ENCODE data around the gene GNPTAB.

The GNPTAB gene

DNA sequence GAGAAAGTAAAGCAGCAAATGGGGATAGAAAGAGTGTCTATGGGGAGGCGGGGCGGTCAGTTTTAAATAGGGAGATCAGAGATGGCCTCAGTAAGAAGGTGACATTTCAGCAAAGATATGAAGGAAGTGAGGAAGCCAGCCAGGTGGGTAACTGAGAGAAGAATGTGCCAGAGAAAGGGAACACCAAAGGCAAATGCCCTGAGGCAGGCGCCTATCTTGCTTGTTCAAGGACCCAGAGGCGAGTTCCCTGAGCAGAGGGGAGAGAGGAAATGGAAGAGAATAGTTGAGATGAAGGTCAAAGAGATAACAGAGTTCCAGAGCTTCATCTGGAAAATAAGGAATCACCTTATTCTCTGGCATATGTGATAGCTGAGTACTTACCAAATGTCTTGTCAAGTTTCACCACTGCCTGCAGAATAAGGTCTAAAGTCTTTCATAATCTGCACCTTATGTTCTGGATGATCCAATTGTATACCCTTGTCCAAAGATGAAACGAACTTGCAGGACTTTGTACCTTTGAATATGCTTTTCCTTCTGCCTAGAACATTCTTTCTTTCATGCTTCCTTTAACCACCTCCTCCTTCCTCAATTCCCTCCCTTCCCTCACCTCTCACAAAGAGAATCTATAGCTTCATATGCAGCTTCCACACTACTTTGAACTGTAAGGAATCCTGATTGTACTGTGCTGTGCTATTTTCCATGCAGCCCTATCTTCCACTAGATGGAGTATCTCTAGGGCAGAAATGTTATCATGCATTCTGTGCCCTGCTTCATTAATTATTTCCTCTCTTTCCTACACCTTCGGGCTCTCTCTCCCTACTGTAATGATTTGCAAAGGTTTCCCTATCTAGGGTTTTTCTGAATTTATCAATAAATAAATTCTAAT, 38.5 kb downstream of the GNPTAB start:
- Histone ChIP-seq H3K27me3 (ENCODE audit: insufficient read depth, low read depth) (no peaks in the 10 kb centered on the region), H3K27ac (no peak overlapping the region), H4K20me1 (ENCODE audit: insufficient read depth) (no peaks in the 10 kb centered on the region), H2AFZ (ENCODE audit: low read depth) (no peak overlapping the region), H3K9ac (no peak overlapping the region), H3K79me2 (ENCODE audit: insufficient read depth, low read depth) (no peaks in the 10 kb centered on the region; the same call in 1 of the 2 replicates), H3K4me3 (IDR thresholded peaks at IDR 0.05; ENCODE audit: insufficient read depth, low read depth, low read length) (no peak overlapping the region), H3K4me1 (ENCODE audit: low read depth, poor library complexity, severe bottlenecking) (peaks cover 5% of the 10 kb centered on the region), H3K36me3 (ENCODE audit: insufficient read depth) (no peaks in the 10 kb centered on the region), H3K4me2 (no peak overlapping the region)
- TF ChIP-seq, protein P1, sequence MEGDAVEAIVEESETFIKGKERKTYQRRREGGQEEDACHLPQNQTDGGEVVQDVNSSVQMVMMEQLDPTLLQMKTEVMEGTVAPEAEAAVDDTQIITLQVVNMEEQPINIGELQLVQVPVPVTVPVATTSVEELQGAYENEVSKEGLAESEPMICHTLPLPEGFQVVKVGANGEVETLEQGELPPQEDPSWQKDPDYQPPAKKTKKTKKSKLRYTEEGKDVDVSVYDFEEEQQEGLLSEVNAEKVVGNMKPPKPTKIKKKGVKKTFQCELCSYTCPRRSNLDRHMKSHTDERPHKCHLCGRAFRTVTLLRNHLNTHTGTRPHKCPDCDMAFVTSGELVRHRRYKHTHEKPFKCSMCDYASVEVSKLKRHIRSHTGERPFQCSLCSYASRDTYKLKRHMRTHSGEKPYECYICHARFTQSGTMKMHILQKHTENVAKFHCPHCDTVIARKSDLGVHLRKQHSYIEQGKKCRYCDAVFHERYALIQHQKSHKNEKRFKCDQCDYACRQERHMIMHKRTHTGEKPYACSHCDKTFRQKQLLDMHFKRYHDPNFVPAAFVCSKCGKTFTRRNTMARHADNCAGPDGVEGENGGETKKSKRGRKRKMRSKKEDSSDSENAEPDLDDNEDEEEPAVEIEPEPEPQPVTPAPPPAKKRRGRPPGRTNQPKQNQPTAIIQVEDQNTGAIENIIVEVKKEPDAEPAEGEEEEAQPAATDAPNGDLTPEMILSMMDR (conservative IDR thresholded peaks at IDR 0.05; ENCODE audit: low read depth, low read length) = no peak

DNA sequence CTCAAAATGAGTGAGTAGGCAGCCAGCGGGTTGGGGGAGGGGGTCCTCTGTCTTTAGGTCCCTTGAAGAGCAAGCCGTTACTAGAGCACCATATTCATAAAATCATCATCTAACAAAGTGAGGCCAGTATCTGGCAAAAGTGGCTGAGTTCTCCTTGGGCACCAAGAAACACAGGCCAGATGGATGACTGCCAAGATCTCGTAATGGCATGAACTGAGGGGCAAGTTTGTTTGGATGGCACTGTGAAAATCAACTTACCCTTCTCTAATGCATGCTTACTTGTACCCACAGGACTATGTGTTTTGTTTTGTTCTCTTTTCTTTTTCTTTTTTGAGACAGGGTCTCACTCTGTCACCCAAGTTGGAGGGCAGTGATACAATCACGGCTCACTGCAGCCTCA, 41.6 kb downstream of the GNPTAB start:
- Histone ChIP-seq H3K4me1 (ENCODE audit: low read depth, poor library complexity, severe bottlenecking) (peaks cover 5% of the 10 kb centered on the region), H4K20me1 (ENCODE audit: insufficient read depth) (no peaks in the 10 kb centered on the region), H2AFZ (ENCODE audit: low read depth) (no peak overlapping the region), H3K9ac (no peak overlapping the region), H3K4me2 (no peak overlapping the region), H3K79me2 (ENCODE audit: insufficient read depth, low read depth) (no peaks in the 10 kb centered on the region), H3K27ac (no peak overlapping the region), H3K4me3 (IDR thresholded peaks at IDR 0.05; ENCODE audit: insufficient read depth, low read depth, low read length) (no peak overlapping the region), H3K27me3 (ENCODE audit: insufficient read depth, low read depth) (no peaks in the 10 kb centered on the region), H3K36me3 (ENCODE audit: insufficient read depth) (no peaks in the 10 kb centered on the region)
- TF ChIP-seq, protein P1 (conservative IDR thresholded peaks at IDR 0.05; ENCODE audit: low read depth, low read length) = no peak

DNA sequence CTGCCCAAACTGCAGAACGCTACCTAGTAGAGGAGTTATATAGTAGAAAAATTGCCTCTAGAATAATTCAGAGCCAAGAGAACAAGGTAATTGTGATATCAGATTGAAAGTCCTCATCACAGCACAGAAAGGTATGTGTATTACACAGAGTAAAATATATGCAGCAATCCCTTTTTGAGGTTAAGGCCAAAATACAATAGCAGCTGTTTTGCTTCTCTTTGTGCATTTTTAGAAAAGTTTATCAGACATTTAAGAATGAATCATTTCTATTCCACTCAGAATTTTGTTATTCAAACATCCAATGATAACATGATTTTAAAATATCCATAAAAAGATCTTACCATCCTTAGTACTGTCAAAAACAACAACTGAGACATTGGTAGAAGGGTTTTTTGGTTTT, 45.1 kb downstream of the GNPTAB start:
- no peak overlapping the region for H3K4me3 ChIP-seq (IDR thresholded peaks at IDR 0.05; ENCODE audit: insufficient read depth, low read depth, low read length)
- no peak overlapping the region for H3K9ac ChIP-seq
- H3K36me3 ChIP-seq (ENCODE audit: insufficient read depth) = no peaks in the 10 kb centered on the region
- TF ChIP-seq, protein P1 (conservative IDR thresholded peaks at IDR 0.05; ENCODE audit: low read depth, low read length) = no peak
- no peaks in the 10 kb centered on the region for H3K4me1 ChIP-seq (ENCODE audit: low read depth, poor library complexity, severe bottlenecking)
- no peak overlapping the region for H3K4me2 ChIP-seq
- no peaks in the 10 kb centered on the region for H3K79me2 ChIP-seq (ENCODE audit: insufficient read depth, low read depth)
- H2AFZ ChIP-seq (ENCODE audit: low read depth) = no peak overlapping the region
- H3K27ac ChIP-seq = no peak overlapping the region
- H4K20me1 ChIP-seq (ENCODE audit: insufficient read depth) = no peaks in the 10 kb centered on the region
- H3K27me3 ChIP-seq (ENCODE audit: insufficient read depth, low read depth) = no peaks in the 10 kb centered on the region

DNA sequence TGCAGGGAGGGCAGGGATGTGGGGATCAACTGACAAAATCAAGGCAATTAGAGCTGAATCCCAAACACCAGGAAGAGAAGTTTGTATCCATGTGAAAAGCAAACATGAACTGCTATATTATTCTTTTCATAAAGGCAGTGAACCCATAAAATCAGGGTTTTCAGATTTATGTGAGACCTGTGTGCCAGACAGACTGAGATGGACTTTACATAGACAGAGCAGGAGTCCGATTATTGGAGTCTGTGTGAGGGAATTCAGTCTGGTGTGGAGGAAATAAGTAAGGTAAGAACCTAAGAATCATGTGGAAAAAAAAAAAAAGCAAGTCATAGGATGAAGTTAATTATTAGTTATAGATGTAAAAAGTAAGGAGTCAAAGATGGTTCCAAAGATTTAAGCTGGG, 46.4 kb downstream of the GNPTAB start:
- H3K27ac ChIP-seq = no peak overlapping the region
- H3K4me1 ChIP-seq (ENCODE audit: low read depth, poor library complexity, severe bottlenecking) = no peaks in the 10 kb centered on the region
- H3K79me2 ChIP-seq (ENCODE audit: insufficient read depth, low read depth) = no peaks in the 10 kb centered on the region
- TF ChIP-seq, protein P1 (conservative IDR thresholded peaks at IDR 0.05; ENCODE audit: low read depth, low read length) = no peak
- H3K4me2 ChIP-seq = no peak overlapping the region
- H3K4me3 ChIP-seq (IDR thresholded peaks at IDR 0.05; ENCODE audit: insufficient read depth, low read depth, low read length) = no peak overlapping the region
- H3K9ac ChIP-seq = no peak overlapping the region
- no peaks in the 10 kb centered on the region for H3K27me3 ChIP-seq (ENCODE audit: insufficient read depth, low read depth)
- H3K36me3 ChIP-seq (ENCODE audit: insufficient read depth) = no peaks in the 10 kb centered on the region
- no peak overlapping the region for H2AFZ ChIP-seq (ENCODE audit: low read depth)
- no peaks in the 10 kb centered on the region for H4K20me1 ChIP-seq (ENCODE audit: insufficient read depth)

Data from KMS-11 (cell line).